ENCODE measurements around the gene ANKRD28. TPM values are rescaled to one million over a fixed set of nuclear protein-coding genes. Genes with fewer than 3 reads are reported as not detected.

ANKRD28 gene
- total and polyA plus RNA-seq, 9 of the 15 experiments (the other 6 are each of a cell fraction or from before 2014, with no cell fraction given), result 11.7 to 66.0 (median 36.7) TPM

DNA sequence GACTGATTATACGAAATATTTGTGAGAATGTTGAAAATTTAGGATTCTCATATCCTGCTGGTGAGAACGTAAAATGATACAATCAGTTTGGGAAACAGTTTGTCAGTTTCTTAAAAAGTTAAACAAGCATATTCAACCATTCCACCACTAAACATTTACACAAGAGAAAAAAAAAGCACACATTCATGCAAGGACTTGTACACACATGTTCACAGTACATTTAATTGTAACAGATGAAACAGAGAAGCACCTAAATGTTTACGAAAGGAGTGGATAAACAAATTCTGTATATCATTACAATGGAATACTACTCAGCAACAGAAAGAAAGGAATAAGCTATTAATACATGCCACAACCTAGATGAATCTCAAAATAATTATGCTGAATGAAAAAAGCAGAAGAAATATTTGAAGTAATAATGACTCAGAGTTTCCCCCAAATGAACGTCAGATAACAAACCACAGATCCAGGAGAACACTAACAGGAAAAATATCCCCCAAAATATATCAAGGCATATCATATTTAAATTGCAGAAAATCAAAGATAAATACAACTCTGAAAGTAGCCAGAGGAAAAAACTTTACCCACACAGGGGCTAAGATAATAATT lies 14.3 kb downstream of the ANKRD28 start (continued):
- TF ChIP-seq, protein P1, sequence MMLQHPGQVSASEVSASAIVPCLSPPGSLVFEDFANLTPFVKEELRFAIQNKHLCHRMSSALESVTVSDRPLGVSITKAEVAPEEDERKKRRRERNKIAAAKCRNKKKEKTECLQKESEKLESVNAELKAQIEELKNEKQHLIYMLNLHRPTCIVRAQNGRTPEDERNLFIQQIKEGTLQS (IDR thresholded peaks at IDR 0.05), result peak; percentile 56
- TF ChIP-seq, protein P1 (CRISPR knock-in tag; conservative IDR thresholded peaks at IDR 0.05), result no peak
- TF ChIP-seq NBN (IDR thresholded peaks at IDR 0.05; ENCODE audit: low read depth) (no peak), ZNF143 (CRISPR knock-in tag; IDR thresholded peaks at IDR 0.05) (no peak), WHSC1 (IDR thresholded peaks at IDR 0.05; ENCODE audit: low read length) (no peak), RFX7 (CRISPR knock-in tag; IDR thresholded peaks at IDR 0.05) (no peak), ADNP (tag; IDR thresholded peaks at IDR 0.05) (peak; percentile 30; the same call in 1 of the 2 replicates), ZNF174 (CRISPR knock-in tag; IDR thresholded peaks at IDR 0.05) (no peak), BRF1 (IDR thresholded peaks at IDR 0.05; ENCODE audit: borderline replicate concordance, extremely low read depth, insufficient read length) (no peak), JUND (IDR thresholded peaks at IDR 0.05; ENCODE audit: borderline replicate concordance, low read depth, low read length) (peak; percentile 75; the same call in 1 of the 2 replicates), JUND (tag; IDR thresholded peaks at IDR 0.05; ENCODE audit: borderline replicate concordance, low read depth, low read length) (peak; percentile 80; the same call in 2 of the 3 replicates), SUPT5H (IDR thresholded peaks at IDR 0.05) (no peak), SIRT6 (IDR thresholded peaks at IDR 0.05; ENCODE audit: low read depth, low read length) (no peak), BRD4 (IDR thresholded peaks at IDR 0.05) (no peak), NFATC3 (IDR thresholded peaks at IDR 0.05) (0 out of 2 replicates have a peak, but pooled peaks have one; percentile 52), SLC30A9 (CRISPR knock-in tag; IDR thresholded peaks at IDR 0.05) (no peak), ZNF324 (CRISPR knock-in tag; IDR thresholded peaks at IDR 0.05) (no peak), TAF7 (tag; IDR thresholded peaks at IDR 0.05) (no peak), BACH1 (tag; IDR thresholded peaks at IDR 0.05) (0 out of 2 replicates have a peak, but pooled peaks have one; percentile 37), ZNF780A (CRISPR knock-in tag; IDR thresholded peaks at IDR 0.05) (no peak), FOSL1 (tag; conservative IDR thresholded peaks at IDR 0.05) (peak; percentile 87), ZFP36 (IDR thresholded peaks at IDR 0.05; ENCODE audit: low read depth, low read length, partially characterized antibody) (no peak), TAF9B (IDR thresholded peaks at IDR 0.05; ENCODE audit: partially characterized antibody) (peak; percentile 5), FIP1L1 (IDR thresholded peaks at IDR 0.05; ENCODE audit: low read depth, low read length, poor library complexity, severe bottlenecking) (no peak), ZNF124 (CRISPR knock-in tag; IDR thresholded peaks at IDR 0.05) (no peak)
- TF ChIP-seq, protein P2, sequence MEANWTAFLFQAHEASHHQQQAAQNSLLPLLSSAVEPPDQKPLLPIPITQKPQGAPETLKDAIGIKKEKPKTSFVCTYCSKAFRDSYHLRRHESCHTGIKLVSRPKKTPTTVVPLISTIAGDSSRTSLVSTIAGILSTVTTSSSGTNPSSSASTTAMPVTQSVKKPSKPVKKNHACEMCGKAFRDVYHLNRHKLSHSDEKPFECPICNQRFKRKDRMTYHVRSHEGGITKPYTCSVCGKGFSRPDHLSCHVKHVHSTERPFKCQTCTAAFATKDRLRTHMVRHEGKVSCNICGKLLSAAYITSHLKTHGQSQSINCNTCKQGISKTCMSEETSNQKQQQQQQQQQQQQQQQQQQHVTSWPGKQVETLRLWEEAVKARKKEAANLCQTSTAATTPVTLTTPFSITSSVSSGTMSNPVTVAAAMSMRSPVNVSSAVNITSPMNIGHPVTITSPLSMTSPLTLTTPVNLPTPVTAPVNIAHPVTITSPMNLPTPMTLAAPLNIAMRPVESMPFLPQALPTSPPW (CRISPR knock-in tag; IDR thresholded peaks at IDR 0.05), result no peak
- TF ChIP-seq, protein P3, sequence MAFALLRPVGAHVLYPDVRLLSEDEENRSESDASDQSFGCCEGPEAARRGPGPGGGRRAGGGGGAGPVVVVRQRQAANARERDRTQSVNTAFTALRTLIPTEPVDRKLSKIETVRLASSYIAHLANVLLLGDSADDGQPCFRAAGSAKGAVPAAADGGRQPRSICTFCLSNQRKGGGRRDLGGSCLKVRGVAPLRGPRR (CRISPR knock-in tag; IDR thresholded peaks at IDR 0.05), result no peak
- TF ChIP-seq, protein P4, sequence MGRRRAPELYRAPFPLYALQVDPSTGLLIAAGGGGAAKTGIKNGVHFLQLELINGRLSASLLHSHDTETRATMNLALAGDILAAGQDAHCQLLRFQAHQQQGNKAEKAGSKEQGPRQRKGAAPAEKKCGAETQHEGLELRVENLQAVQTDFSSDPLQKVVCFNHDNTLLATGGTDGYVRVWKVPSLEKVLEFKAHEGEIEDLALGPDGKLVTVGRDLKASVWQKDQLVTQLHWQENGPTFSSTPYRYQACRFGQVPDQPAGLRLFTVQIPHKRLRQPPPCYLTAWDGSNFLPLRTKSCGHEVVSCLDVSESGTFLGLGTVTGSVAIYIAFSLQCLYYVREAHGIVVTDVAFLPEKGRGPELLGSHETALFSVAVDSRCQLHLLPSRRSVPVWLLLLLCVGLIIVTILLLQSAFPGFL (CRISPR knock-in tag; IDR thresholded peaks at IDR 0.05), result no peak

Data from K562 (cell line).